OCI-LY1 (cell line): Measurements from ENCODE around the gene A2M.

Experiments
- EZH2 ChIP-seq: fragments of 200-600 bp; sonication (generic), shearing (Covaris generic); IDR thresholded peaks from 2 replicates; pipeline ENCODE4 v1.8.0; 2017; ENCODE audit warnings: borderline replicate concordance, mixed run types, mild to moderate bottlenecking, antibody characterized with exemption, low read length, moderate library complexity, mixed read lengths
- TF ChIP-seq, protein P1 (sequence below): fragments of 200-600 bp; sonication (generic), shearing (Covaris generic); IDR thresholded peaks from 2 replicates; pipeline ENCODE4 v1.5.1; 2017; ENCODE audit warnings: mild to moderate bottlenecking, antibody characterized with exemption, low read length, moderate library complexity, mixed read lengths

DNA sequence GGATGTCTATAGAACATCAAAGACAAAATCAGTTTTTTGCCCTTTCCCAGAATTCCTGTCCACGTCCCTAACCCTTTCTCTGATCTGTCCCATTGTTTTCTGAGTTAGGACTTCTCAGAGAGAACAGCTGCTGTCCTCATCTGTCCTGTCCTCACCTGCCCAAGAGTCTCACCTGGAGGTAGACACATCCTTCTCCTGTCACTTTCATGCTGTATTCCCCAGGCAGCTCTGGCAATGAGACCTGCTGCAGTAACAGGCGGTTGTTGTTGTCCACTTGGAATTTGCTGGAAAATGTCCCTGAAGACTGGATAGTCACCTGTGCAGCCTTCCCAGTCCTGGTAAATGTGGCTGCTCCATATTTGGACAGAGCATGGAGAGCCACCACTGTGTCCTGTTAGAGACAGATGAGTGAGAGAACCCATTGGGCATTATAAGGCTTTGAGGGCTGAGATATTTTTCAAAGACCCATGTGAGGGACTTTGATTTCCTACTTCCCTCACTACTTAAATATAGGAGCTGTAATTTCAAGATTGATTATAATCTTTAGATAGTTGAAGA lies 43.2 kb downstream of the A2M start:
- TF ChIP-seq, protein P1, sequence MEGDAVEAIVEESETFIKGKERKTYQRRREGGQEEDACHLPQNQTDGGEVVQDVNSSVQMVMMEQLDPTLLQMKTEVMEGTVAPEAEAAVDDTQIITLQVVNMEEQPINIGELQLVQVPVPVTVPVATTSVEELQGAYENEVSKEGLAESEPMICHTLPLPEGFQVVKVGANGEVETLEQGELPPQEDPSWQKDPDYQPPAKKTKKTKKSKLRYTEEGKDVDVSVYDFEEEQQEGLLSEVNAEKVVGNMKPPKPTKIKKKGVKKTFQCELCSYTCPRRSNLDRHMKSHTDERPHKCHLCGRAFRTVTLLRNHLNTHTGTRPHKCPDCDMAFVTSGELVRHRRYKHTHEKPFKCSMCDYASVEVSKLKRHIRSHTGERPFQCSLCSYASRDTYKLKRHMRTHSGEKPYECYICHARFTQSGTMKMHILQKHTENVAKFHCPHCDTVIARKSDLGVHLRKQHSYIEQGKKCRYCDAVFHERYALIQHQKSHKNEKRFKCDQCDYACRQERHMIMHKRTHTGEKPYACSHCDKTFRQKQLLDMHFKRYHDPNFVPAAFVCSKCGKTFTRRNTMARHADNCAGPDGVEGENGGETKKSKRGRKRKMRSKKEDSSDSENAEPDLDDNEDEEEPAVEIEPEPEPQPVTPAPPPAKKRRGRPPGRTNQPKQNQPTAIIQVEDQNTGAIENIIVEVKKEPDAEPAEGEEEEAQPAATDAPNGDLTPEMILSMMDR, result no peak
- TF ChIP-seq EZH2, result no peak
